CD4-positive, alpha-beta T cell treated with Interleukin-2 at 100 ng/mL for 4 hours (primary cell): Measurements from ENCODE around the gene RGS7.
"Not testable (repeated sequence)": the region's sequence is repeated elsewhere in the genome, so short reads cannot be mapped to it uniquely, and the experiment has no call there.

Source experiments
- DNase-seq: peaks from one replicate; pipeline ENCODE4 v3.0.0-alpha.2; 2020; ENCODE audit warnings: low spot score

RGS7 gene

GRCh38 chr1:240909701-240910457 is 447.1 kb downstream of the RGS7 start:
- DNase-seq: no peak

- DNase-seq: no peak
Measured at GRCh38 chr1:240906477-240906876, 450.5 kb downstream of the RGS7 start.

- DNase-seq: no peak
Measured at GRCh38 chr1:240905225-240905765, 451.7 kb downstream of the RGS7 start.

- DNase-seq: not testable (repeated sequence)
Measured at GRCh38 chr1:240895424-240895823, 461.6 kb downstream of the RGS7 start.

GRCh38 chr1:240888787-240889048 is 468.3 kb downstream of the RGS7 start:
- DNase-seq: no peak

GRCh38 chr1:240888039-240888786 is 468.8 kb downstream of the RGS7 start:
- DNase-seq: no peak

GRCh38 chr1:240883490-240883889 is 473.5 kb downstream of the RGS7 start:
- DNase-seq: no peak

- DNase-seq: not testable (repeated sequence)
Measured at GRCh38 chr1:240882656-240883308, 474.2 kb downstream of the RGS7 start.

GRCh38 chr1:240878631-240879030 is 478.4 kb downstream of the RGS7 start:
- no peak for DNase-seq

GRCh38 chr1:240877605-240878004 is 479.4 kb downstream of the RGS7 start:
- DNase-seq: no peak

- DNase-seq: no peak
Measured at GRCh38 chr1:240876071-240876470, 480.9 kb downstream of the RGS7 start.

GRCh38 chr1:240869071-240869470 is 487.9 kb downstream of the RGS7 start:
- no peak for DNase-seq

- DNase-seq: no peak
Measured at GRCh38 chr1:240866724-240867123, 490.3 kb downstream of the RGS7 start.

GRCh38 chr1:240860023-240860422 is 497.0 kb downstream of the RGS7 start:
- no peak for DNase-seq

GRCh38 chr1:240854367-240854766 is 502.6 kb downstream of the RGS7 start:
- DNase-seq: no peak

GRCh38 chr1:240847325-240847724 is 509.7 kb downstream of the RGS7 start:
- DNase-seq: no peak

GRCh38 chr1:240844486-240844885 is 512.5 kb downstream of the RGS7 start:
- DNase-seq: no peak

- no peak for DNase-seq
Measured at GRCh38 chr1:240843798-240844197, 513.2 kb downstream of the RGS7 start.

GRCh38 chr1:240836271-240836670 is 520.7 kb downstream of the RGS7 start:
- DNase-seq: no peak

- no peak for DNase-seq
Measured at GRCh38 chr1:240835291-240835690, 521.7 kb downstream of the RGS7 start.

GRCh38 chr1:240833075-240833474 is 523.9 kb downstream of the RGS7 start:
- DNase-seq: no peak

- no peak for DNase-seq
Measured at GRCh38 chr1:240831922-240832321, 525.1 kb downstream of the RGS7 start.

GRCh38 chr1:240831191-240831631 is 525.8 kb downstream of the RGS7 start:
- DNase-seq: no peak
